GM19372 (cell line): ENCODE data around the gene KIAA1586.

Experiments
- ATAC-seq: cut with Tn5 transposase; IDR thresholded peaks from one replicate; pipeline ENCODE4 v1.9.1; 2021; ENCODE audit warnings: mild to moderate bottlenecking, low read depth, moderate library complexity; ENCODE audit not compliant: unreplicated experiment

KIAA1586 gene

DNA sequence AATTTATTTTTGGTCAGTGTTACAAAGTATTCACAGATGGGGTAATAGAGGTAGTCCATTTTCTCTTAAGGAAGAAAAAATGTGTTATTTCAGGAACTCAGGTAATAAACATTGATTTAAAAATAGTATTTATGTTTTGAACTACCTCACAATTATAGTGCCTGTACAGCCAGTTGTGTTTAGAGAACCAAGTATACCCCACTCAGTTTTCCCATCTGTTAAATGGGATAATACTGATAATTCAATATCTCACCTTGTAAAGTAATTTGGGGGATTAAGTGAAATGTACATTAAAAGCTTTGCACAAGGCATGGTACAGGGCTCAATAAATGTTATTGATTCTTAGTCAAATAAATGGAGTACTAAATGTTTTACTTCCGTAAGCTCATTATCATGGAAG is 48.2 kb downstream of the KIAA1586 start:
- ATAC-seq: no peak

DNA sequence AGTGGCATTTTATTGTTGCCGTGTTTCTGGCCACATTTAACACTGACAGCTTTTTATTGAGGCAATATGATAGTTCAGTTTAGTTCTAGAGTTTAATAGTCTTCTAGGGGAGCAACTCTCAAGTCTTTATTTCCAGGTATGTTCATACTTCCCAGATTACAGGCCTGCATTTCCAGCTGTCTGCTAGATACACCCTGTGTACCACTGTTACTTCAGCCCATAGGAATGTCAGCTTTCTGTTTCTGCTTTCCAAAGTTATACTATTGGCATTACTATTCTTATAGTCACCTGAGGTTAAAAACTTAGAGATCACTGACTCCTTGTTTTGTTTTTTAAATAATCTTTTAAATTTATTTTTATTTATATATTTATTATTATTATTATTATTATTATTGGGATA is 51.1 kb downstream of the KIAA1586 start:
- no peak for ATAC-seq

DNA sequence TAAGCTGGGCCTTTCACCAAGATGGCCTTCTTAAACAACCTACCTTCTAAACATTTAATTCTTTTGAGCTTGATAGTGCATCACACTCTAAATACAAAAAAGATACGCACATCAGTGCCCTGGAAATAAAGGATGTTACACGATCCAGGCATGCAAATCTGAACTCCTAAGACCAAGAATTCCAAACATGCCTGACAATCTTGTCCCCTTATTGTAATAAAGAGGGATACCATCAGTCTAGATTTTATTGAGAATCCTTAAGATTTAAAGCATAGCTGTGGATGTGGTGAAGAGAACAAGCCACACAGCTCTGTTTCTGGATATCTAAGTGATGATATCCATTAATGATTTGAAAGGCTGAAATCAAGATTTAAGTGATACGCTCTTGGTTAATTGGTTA is 56.5 kb downstream of the KIAA1586 start:
- ATAC-seq: no peak

DNA sequence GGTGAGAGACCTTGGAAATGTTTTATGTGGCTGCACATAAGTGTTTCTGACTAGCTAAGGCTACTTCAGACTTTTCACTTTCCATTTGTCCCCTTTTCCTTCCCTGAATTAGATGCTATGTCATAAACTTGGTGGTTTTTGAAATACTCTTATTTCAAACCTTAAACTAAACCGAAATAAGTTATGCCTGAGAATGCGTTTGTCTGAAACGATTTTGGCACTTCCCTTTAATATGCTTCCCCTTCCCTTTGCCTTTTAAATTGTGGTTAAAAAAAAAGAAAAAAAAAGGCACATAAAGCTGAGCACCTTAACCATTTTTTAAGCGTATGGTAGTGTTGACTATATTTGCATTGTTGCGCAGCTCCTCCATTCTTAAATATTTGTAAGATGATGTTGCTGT is 57.8 kb downstream of the KIAA1586 start:
- no peak for ATAC-seq
